ENCODE measurements around the gene KLF7.

KLF7 gene

DNA sequence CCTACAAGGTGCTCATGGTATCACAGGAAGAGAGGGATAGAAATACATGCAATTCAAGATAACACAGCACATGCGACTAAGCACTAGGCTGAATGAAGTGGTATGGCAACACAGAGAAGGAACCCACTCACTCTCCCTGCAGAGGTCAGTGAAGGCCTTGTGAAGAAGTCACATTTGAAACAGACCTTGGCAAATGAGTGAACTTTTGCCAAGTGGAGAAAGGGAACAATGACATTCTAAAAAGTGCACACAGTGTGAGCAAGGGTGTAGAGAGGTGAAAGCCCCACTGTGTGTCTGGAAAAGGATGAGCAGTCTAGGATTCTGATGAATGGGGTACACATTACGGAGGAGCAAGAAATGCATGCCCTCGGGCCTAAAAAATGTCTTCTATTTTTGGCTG lies 23.3 kb downstream of the KLF7 start:
- DNase-seq, result no peak
- Histone ChIP-seq H3K4me3 (ENCODE audit: low read depth, low read length) (no peak overlapping the region), H3K27me3 (replicated peaks) (no peaks in the 10 kb centered on the region), H3K27ac (no peak overlapping the region), H3K36me3 (replicated peaks) (peaks cover 21% of the 10 kb centered on the region)
- TF ChIP-seq, protein P1, sequence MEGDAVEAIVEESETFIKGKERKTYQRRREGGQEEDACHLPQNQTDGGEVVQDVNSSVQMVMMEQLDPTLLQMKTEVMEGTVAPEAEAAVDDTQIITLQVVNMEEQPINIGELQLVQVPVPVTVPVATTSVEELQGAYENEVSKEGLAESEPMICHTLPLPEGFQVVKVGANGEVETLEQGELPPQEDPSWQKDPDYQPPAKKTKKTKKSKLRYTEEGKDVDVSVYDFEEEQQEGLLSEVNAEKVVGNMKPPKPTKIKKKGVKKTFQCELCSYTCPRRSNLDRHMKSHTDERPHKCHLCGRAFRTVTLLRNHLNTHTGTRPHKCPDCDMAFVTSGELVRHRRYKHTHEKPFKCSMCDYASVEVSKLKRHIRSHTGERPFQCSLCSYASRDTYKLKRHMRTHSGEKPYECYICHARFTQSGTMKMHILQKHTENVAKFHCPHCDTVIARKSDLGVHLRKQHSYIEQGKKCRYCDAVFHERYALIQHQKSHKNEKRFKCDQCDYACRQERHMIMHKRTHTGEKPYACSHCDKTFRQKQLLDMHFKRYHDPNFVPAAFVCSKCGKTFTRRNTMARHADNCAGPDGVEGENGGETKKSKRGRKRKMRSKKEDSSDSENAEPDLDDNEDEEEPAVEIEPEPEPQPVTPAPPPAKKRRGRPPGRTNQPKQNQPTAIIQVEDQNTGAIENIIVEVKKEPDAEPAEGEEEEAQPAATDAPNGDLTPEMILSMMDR (IDR thresholded peaks at IDR 0.05; ENCODE audit: low read depth, low read length, missing control alignments), result peak; percentile 22
- in situ Hi-C loops (cut with HindIII; ENCODE audit: low pct_ligation_motif_present, low sequenced_read_pairs), result no loop called here

DNA sequence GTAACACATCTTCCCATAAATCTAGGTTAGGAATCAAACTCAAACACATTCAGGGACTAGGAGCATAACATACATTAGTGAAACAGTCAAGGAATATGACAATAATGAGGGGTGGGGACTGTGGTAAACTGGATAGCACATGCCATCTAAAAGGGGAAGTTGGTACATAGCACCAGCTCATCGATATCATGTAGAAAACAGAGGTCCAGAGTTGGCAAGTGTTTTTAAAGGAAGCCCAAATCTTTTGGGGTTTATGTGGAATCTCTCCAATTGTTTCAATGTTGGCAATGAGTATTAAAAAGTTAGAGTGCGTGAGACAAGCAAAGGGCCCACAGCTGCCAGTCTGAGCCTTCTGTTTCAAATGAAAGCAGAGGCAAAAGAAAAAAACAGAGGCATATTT lies 24.4 kb downstream of the KLF7 start:
- TF ChIP-seq, protein P1 (IDR thresholded peaks at IDR 0.05; ENCODE audit: low read depth, low read length, missing control alignments), result no peak
- no peaks in the 10 kb centered on the region for H3K27me3 ChIP-seq (replicated peaks)
- H3K36me3 ChIP-seq (replicated peaks), result peaks cover 28% of the 10 kb centered on the region
- in situ Hi-C loops (cut with HindIII; ENCODE audit: low pct_ligation_motif_present, low sequenced_read_pairs), result no loop called here
- no peak overlapping the region for H3K27ac ChIP-seq
- H3K4me3 ChIP-seq (ENCODE audit: low read depth, low read length), result no peak overlapping the region
- no peak for DNase-seq

GRCh38 chr2:207140265-207140664 lies 25.5 kb downstream of the KLF7 start:
- DNase-seq, result no peak
- H3K4me3 ChIP-seq (ENCODE audit: low read depth, low read length), result no peak overlapping the region
- in situ Hi-C loops (cut with HindIII; ENCODE audit: low pct_ligation_motif_present, low sequenced_read_pairs), result no loop called here
- H3K27me3 ChIP-seq (replicated peaks), result no peaks in the 10 kb centered on the region
- TF ChIP-seq, protein P1 (IDR thresholded peaks at IDR 0.05; ENCODE audit: low read depth, low read length, missing control alignments), result no peak
- H3K36me3 ChIP-seq (replicated peaks), result peaks cover 24% of the 10 kb centered on the region
- no peak overlapping the region for H3K27ac ChIP-seq

- in situ Hi-C loops (cut with HindIII; ENCODE audit: low pct_ligation_motif_present, low sequenced_read_pairs), result no loop called here
- DNase-seq, result no peak
- Histone ChIP-seq H3K4me3 (ENCODE audit: low read depth, low read length) (no peak overlapping the region), H3K27ac (no peak overlapping the region), H3K36me3 (replicated peaks) (peaks cover 24% of the 10 kb centered on the region), H3K27me3 (replicated peaks) (no peaks in the 10 kb centered on the region)
- TF ChIP-seq, protein P1 (IDR thresholded peaks at IDR 0.05; ENCODE audit: low read depth, low read length, missing control alignments), result no peak
Observed at GRCh38 chr2:207139552-207139951, 26.2 kb downstream of the KLF7 start.

- no peak for DNase-seq
- Histone ChIP-seq H3K36me3 (replicated peaks) (peaks cover 24% of the 10 kb centered on the region), H3K27me3 (replicated peaks) (no peaks in the 10 kb centered on the region), H3K27ac (no peak overlapping the region), H3K4me3 (ENCODE audit: low read depth, low read length) (no peak overlapping the region)
- TF ChIP-seq, protein P1 (IDR thresholded peaks at IDR 0.05; ENCODE audit: low read depth, low read length, missing control alignments), result no peak
- in situ Hi-C loops (cut with HindIII; ENCODE audit: low pct_ligation_motif_present, low sequenced_read_pairs), result no loop called here
Observed at GRCh38 chr2:207138627-207139297, 27.0 kb downstream of the KLF7 start.

Data from brain microvascular endothelial cell (primary cell).